ENCODE results near the gene CALM1. TPM values are rescaled to one million over a fixed set of nuclear protein-coding genes. Genes with fewer than 3 reads are reported as not detected.

CALM1 gene
- total RNA-seq, 1 donor from 2014 or later, result 153 TPM

Other genes with a start within 250 kb of the CALM1 start
- 39.9 TPM for gene PSMC1, start 140.5 kb upstream of the CALM1 start, total RNA-seq
- gene NRDE2, start 65.1 kb upstream of the CALM1 start, total RNA-seq, result 14.0 TPM